ENCODE measurements around the gene TAP1. TPM values are rescaled to one million over a fixed set of nuclear protein-coding genes. Genes with fewer than 3 reads are reported as not detected.

Gene TAP1
- total RNA-seq, 2 experiments from 2014 or later: 210 to 211 TPM

DNA sequence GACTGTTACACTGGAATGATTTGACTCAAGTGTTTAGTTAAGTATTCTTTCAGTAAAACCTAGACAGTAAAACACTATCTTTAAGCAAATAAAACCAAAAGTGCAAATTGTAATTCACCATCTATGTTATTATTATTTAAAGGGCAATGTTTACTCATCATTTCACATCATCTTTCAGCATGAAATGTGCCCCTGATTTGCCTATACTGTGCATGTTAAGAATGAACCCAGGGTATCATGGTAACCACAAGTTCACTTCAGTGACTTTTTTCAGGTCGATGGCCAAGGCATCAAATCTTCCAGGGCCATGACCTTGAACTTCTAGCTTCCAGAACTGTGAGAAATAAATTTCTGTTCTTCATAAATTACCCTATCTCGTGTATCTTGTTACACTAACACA, 34.6 kb downstream of the TAP1 start:
- Mint-ChIP-seq H3K4me1 (ENCODE audit: low read depth) (peaks cover 14% of the 10 kb centered on the region), H3K4me3 (no peak overlapping the region), H3K9me3 (no peaks in the 10 kb centered on the region), H3K36me3 (ENCODE audit: low read depth) (peaks cover 20% of the 10 kb centered on the region), H3K27me3 (no peaks in the 10 kb centered on the region), H3K27ac (no peak overlapping the region)
- CTCF ChIA-PET: interaction anchor here (1.0 to 1.8 kb wide), 3 partner anchors 9 to 49 kb away, joined by 3 to 9 read pairs (median 5); partner anchors contain the start of gene TAP2
- intact Hi-C loops (cut with micrococcal nuclease): no loop called here
- ATAC-seq (no peak), DNase-seq (no peak)
- TF ChIP-seq, protein P1, sequence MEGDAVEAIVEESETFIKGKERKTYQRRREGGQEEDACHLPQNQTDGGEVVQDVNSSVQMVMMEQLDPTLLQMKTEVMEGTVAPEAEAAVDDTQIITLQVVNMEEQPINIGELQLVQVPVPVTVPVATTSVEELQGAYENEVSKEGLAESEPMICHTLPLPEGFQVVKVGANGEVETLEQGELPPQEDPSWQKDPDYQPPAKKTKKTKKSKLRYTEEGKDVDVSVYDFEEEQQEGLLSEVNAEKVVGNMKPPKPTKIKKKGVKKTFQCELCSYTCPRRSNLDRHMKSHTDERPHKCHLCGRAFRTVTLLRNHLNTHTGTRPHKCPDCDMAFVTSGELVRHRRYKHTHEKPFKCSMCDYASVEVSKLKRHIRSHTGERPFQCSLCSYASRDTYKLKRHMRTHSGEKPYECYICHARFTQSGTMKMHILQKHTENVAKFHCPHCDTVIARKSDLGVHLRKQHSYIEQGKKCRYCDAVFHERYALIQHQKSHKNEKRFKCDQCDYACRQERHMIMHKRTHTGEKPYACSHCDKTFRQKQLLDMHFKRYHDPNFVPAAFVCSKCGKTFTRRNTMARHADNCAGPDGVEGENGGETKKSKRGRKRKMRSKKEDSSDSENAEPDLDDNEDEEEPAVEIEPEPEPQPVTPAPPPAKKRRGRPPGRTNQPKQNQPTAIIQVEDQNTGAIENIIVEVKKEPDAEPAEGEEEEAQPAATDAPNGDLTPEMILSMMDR (IDR thresholded peaks at IDR 0.05): no peak
- POLR2A ChIA-PET: interaction anchor here (1.0 to 4.3 kb wide), 3 partner anchors 11 to 20 kb away, joined by 3 to 25 read pairs (median 6); partner anchors contain the start of gene TAP2

DNA sequence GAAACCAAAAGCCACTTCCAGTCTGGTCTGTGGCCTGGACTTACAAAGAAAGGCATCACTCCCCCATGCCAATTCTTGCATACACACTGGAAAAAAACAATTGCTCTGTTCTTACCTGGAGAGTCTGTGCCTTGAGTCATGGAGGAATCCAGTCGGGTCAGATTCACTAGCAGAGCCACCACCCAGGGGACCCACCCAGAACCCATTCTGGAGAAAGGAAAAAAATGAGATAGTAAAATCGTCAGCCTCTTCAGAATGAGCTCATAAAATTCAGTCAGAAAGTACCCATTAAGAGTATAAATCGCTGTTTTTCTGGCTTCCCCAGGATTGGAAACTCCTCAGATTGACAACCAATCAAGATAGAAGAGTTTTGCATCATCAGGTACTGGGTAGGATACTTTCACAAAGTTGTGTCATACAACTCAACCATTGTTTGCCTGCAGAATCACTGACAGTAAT, 36.7 kb downstream of the TAP1 start, which contains the start of gene HLA-DOB:
Gene HLA-DOB (minus strand): TSS at position 257 of the 459 bp plus-strand sequence. CDS start 51 bp downstream, at position 206.
- no peaks in the 10 kb centered on the region for H3K27me3 Mint-ChIP-seq
- no peak within 1 kb of the TSS for H3K4me3 Mint-ChIP-seq
- intact Hi-C loops (cut with micrococcal nuclease): no loop called here
- TF ChIP-seq, protein P1 (IDR thresholded peaks at IDR 0.05): no peak
- no peak for DNase-seq
- H3K36me3 Mint-ChIP-seq (ENCODE audit: low read depth): peaks cover 33% of the 10 kb centered on the region
- POLR2A ChIA-PET: no interaction called here
- H3K9me3 Mint-ChIP-seq: no peaks in the 10 kb centered on the region
- H3K4me1 Mint-ChIP-seq (ENCODE audit: low read depth): peaks cover 14% of the 10 kb centered on the region
- CTCF ChIA-PET: no interaction called here
- no peak within 1 kb of the TSS for H3K27ac Mint-ChIP-seq
- peak; percentile 74 for ATAC-seq

DNA sequence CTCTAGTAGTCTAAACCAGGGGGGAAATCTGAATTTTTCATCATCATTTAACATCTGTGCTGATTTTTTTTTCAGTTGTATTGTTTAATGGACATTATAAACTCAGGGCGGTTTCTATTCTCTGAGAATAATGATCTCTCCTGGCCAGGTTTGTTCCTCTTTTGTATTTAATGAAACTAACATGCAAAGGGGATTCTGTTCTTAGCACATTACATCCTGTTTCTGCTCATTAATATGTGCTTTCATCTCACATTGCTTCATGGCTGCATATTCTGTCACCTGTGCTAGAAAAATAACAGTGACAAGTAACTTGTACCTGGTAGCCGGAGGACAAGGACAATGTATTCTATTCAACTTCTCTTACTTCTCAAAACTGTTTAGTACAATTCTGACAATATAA, 37.5 kb downstream of the TAP1 start:
- ATAC-seq: no peak
- Mint-ChIP-seq H3K27me3 (no peaks in the 10 kb centered on the region), H3K4me1 (ENCODE audit: low read depth) (peaks cover 14% of the 10 kb centered on the region), H3K36me3 (ENCODE audit: low read depth) (peaks cover 37% of the 10 kb centered on the region), H3K9me3 (no peaks in the 10 kb centered on the region), H3K27ac (no peak overlapping the region), H3K4me3 (no peak overlapping the region)
- TF ChIP-seq, protein P1 (IDR thresholded peaks at IDR 0.05): no peak
- ChIA-PET CTCF (no interaction called here), POLR2A (no interaction called here)
- intact Hi-C loops (cut with micrococcal nuclease): no loop called here
- no peak for DNase-seq

DNA sequence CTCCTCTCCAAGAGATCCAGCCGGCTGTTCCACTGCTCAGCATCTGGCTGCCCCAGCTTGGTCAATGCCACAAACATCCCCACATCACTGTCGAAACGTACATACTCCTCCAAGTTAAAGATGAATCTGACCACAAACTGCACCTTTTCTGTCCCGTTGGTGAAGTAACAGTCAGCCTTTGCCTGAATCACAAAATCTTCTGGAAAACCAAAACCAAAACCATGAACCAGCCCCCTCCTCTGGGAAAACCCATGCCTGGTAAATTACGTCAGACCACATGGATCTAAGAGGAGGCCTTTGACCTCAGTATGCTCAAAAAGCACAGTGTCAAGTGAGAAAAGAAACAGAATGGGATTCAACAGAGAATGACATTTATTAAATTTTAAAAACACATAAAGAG, 38.4 kb downstream of the TAP1 start:
- TF ChIP-seq, protein P1 (IDR thresholded peaks at IDR 0.05): no peak
- no peaks in the 10 kb centered on the region for H3K27me3 Mint-ChIP-seq
- no peak overlapping the region for H3K27ac Mint-ChIP-seq
- H3K9me3 Mint-ChIP-seq: no peaks in the 10 kb centered on the region
- peaks cover 38% of the 10 kb centered on the region for H3K36me3 Mint-ChIP-seq (ENCODE audit: low read depth)
- DNase-seq (no peak), ATAC-seq (no peak)
- POLR2A ChIA-PET: no interaction called here
- H3K4me3 Mint-ChIP-seq: no peak overlapping the region
- intact Hi-C loops (cut with micrococcal nuclease): no loop called here
- H3K4me1 Mint-ChIP-seq (ENCODE audit: low read depth): peaks cover 11% of the 10 kb centered on the region
- CTCF ChIA-PET: no interaction called here

DNA sequence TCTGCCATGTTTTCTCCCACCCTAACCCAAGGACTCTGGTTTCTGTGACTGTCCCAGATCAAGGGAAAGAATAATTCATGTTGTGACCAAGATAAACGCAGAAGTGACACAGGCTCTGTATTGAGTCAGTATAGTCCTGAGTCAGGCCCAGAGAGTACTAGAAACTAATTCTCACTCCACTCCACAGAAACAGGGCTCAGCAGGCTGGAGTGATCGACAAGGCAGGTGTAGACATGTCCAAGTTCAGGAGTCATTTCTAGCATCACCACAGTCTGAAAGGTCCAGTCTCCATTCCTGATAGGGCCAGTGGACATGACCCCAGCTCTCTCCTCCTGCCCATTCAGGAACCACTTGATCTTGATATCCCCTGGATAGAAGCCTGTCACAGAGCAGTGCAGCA, 39.4 kb downstream of the TAP1 start:
- peaks cover 35% of the 10 kb centered on the region for H3K36me3 Mint-ChIP-seq (ENCODE audit: low read depth)
- no peak for ATAC-seq
- peaks cover 2% of the 10 kb centered on the region for H3K4me1 Mint-ChIP-seq (ENCODE audit: low read depth)
- intact Hi-C loops (cut with micrococcal nuclease): no loop called here
- ChIA-PET CTCF (interaction anchor here (1.0 to 3.5 kb wide), 3 partner anchors 24 to 139 kb away, joined by 4 to 14 read pairs (median 8); partner anchors contain the start of genes HLA-DMA and TAP2), POLR2A (no interaction called here)
- H3K9me3 Mint-ChIP-seq: no peaks in the 10 kb centered on the region
- no peak for DNase-seq
- TF ChIP-seq, protein P1 (IDR thresholded peaks at IDR 0.05): no peak
- H3K4me3 Mint-ChIP-seq: no peak overlapping the region
- H3K27ac Mint-ChIP-seq: no peak overlapping the region
- H3K27me3 Mint-ChIP-seq: no peaks in the 10 kb centered on the region

Data from activated CD8-positive, alpha-beta T cell treated with anti-CD3 and anti-CD28 coated beads for 36 hours (primary cell).